ENCODE results near the gene LRP6.

GRCh38 chr12:12282761-12283425 lies 16.0 kb upstream of the LRP6 start:
- TF ChIP-seq GATA2 (IDR thresholded peaks at IDR 0.05; ENCODE audit: low read depth, low read length): no peak
- TF ChIP-seq GATA3 (IDR thresholded peaks at IDR 0.05; ENCODE audit: low read depth, low read length): no peak

Data from SH-SY5Y (cell line).